ENCODE results near the gene KLK12. TPM values are rescaled to one million over a fixed set of nuclear protein-coding genes. Genes with fewer than 3 reads are reported as not detected.

Gene KLK12
- total RNA-seq, 1 donor from 2014 or later = not detected

DNA sequence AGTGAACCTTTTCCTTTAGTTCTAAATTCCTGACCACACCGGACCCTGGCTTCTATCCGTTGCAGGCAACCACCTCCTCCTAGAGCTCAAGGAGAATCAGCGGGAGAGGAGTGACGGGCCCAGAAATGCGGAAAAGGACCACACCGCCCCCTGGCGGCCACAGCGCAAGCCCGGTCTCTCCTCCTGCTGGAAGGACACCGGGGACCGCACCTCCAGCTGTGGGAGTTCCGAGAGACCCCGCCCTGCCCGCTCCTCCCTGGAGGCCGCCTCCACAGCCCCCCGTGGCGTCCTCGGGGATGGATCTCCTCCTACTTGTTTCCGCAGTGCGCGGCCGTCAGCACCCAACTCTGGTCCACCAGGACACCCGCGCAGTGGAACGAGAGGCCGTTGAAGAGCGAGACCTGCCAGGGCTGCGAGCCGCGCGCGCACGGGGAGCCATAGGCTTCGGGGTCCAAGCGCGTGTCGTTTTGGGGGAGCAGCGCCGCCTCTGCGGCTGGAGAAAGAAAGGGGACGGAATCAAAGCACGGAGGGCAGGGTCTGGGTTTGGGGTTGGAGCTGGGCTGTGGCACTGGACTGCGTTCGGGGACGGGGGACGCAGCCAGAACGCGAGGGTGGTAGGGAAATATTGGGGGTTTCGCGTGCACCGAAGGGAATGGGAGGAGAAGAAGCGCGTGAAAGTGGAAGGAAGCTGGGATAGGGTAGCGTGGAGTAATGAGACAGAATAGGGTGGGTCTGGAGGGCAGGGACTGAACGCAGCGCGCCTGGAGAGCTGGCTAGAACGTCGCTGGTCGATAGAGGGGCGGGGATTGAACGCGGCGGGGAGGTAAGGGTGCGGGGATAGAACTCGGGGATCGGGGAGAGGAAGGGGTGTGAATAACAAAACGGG lies 17.8 kb downstream of the KLK12 start:
- Mint-ChIP-seq H3K36me3 (no peaks in the 10 kb centered on the region), H3K27me3 (ENCODE audit: low read depth) (peaks cover 90% of the 10 kb centered on the region), H3K4me1 (peaks cover 21% of the 10 kb centered on the region), H3K9me3 (no peaks in the 10 kb centered on the region), H3K27ac (no peak overlapping the region), H3K4me3 (peak overlapping the region; percentile 73)
- TF ChIP-seq, protein P1, sequence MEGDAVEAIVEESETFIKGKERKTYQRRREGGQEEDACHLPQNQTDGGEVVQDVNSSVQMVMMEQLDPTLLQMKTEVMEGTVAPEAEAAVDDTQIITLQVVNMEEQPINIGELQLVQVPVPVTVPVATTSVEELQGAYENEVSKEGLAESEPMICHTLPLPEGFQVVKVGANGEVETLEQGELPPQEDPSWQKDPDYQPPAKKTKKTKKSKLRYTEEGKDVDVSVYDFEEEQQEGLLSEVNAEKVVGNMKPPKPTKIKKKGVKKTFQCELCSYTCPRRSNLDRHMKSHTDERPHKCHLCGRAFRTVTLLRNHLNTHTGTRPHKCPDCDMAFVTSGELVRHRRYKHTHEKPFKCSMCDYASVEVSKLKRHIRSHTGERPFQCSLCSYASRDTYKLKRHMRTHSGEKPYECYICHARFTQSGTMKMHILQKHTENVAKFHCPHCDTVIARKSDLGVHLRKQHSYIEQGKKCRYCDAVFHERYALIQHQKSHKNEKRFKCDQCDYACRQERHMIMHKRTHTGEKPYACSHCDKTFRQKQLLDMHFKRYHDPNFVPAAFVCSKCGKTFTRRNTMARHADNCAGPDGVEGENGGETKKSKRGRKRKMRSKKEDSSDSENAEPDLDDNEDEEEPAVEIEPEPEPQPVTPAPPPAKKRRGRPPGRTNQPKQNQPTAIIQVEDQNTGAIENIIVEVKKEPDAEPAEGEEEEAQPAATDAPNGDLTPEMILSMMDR (IDR thresholded peaks at IDR 0.05; ENCODE audit: unreplicated experiment) = peak; percentile 52
- peak in 1 of 2 experiments; percentile 73 for DNase-seq (ENCODE audit: low spot score in 2 of 2, unreplicated experiment in 2 of 2)

DNA sequence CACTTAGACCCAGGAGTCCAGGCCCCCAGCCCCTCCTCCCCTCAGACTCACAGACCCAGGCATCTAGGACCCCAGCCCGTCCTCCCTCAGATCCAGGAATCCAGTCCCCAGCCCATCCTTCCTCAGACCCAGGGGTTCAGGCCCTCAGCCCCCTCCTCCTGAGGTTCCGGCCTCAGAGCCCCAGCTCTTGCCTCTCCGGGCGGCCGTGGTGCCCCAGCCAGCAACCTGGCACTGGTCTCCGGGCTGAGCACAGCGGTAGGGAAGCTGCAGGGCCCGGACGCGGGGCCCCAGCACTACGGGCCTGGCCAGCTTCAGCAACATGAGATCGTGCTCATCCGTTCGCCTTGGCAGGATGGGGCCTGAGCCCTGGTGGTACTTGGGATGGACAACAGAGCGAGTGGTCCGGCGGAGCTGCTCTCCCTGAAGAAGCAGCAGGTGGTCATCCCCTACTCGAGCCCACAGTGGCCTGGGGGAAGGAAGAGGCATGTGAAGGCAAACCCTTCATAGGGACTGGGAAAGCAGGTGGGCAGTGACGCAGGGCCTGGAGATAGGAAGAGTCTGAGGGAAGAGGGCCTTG lies 19.0 kb downstream of the KLK12 start:
- peaks cover 90% of the 10 kb centered on the region for H3K27me3 Mint-ChIP-seq (ENCODE audit: low read depth)
- no peaks in the 10 kb centered on the region for H3K36me3 Mint-ChIP-seq
- peak overlapping the region; percentile 20 for H3K4me3 Mint-ChIP-seq
- TF ChIP-seq, protein P1 (IDR thresholded peaks at IDR 0.05; ENCODE audit: unreplicated experiment) = no peak
- H3K9me3 Mint-ChIP-seq = no peaks in the 10 kb centered on the region
- DNase-seq (ENCODE audit: low spot score in 2 of 2, unreplicated experiment in 2 of 2) = no peak
- H3K27ac Mint-ChIP-seq = no peak overlapping the region
- H3K4me1 Mint-ChIP-seq = peaks cover 19% of the 10 kb centered on the region

DNA sequence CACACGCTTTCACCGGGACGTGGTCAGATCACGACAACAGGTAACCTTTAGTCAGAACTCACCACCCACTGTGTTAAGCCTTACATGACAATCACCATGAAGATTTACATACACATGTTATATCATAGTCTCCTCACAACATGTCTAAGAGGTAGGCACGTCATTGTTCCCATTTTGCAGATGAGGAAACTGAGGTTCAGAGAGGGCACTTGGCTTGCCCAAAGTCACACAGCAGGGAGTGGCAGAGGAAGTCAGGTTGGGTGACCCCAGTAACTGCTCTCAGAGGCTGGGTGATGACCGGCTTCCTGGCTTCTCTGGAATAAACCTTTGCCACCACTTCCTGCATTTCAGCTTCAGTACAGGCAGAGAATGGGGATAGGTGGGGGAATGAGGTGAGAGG lies 20.6 kb downstream of the KLK12 start:
- H3K36me3 Mint-ChIP-seq = no peaks in the 10 kb centered on the region
- H3K27ac Mint-ChIP-seq = no peak overlapping the region
- no peak overlapping the region for H3K4me3 Mint-ChIP-seq
- H3K27me3 Mint-ChIP-seq (ENCODE audit: low read depth) = peaks cover 90% of the 10 kb centered on the region
- peaks cover 15% of the 10 kb centered on the region for H3K4me1 Mint-ChIP-seq
- no peak for DNase-seq (ENCODE audit: low spot score in 2 of 2, unreplicated experiment in 2 of 2)
- no peaks in the 10 kb centered on the region for H3K9me3 Mint-ChIP-seq
- TF ChIP-seq, protein P1 (IDR thresholded peaks at IDR 0.05; ENCODE audit: unreplicated experiment) = no peak

DNA sequence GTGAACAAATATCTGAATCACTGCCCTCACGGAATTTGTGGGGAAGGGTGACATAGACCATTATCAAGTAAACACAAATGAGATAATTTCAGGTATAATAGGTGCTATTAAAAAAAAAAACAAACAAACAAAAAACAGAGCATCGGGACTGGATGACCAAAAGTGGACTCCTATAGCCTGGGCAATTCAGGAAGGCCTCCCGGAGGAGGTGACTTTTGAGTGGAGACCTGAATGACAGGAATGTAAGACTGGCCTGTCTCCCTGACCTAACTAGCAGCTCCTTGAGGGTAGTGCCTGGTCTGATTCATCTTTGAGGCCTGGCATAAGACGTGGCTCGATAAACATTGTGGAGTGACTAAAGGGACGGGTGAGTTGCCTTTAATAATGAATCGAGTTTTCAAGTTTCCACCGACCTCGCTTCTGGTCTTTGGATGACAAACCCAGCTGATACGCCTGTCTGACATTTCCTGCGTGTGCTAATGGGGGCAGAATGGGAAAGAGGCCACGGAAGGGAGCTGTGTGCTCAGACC lies 22.1 kb downstream of the KLK12 start:
- H3K4me3 Mint-ChIP-seq = no peak overlapping the region
- DNase-seq (ENCODE audit: low spot score in 2 of 2, unreplicated experiment in 2 of 2) = no peak
- peaks cover 10% of the 10 kb centered on the region for H3K4me1 Mint-ChIP-seq
- no peak overlapping the region for H3K27ac Mint-ChIP-seq
- TF ChIP-seq, protein P1 (IDR thresholded peaks at IDR 0.05; ENCODE audit: unreplicated experiment) = no peak
- no peaks in the 10 kb centered on the region for H3K9me3 Mint-ChIP-seq
- H3K27me3 Mint-ChIP-seq (ENCODE audit: low read depth) = peaks cover 85% of the 10 kb centered on the region
- no peaks in the 10 kb centered on the region for H3K36me3 Mint-ChIP-seq

DNA sequence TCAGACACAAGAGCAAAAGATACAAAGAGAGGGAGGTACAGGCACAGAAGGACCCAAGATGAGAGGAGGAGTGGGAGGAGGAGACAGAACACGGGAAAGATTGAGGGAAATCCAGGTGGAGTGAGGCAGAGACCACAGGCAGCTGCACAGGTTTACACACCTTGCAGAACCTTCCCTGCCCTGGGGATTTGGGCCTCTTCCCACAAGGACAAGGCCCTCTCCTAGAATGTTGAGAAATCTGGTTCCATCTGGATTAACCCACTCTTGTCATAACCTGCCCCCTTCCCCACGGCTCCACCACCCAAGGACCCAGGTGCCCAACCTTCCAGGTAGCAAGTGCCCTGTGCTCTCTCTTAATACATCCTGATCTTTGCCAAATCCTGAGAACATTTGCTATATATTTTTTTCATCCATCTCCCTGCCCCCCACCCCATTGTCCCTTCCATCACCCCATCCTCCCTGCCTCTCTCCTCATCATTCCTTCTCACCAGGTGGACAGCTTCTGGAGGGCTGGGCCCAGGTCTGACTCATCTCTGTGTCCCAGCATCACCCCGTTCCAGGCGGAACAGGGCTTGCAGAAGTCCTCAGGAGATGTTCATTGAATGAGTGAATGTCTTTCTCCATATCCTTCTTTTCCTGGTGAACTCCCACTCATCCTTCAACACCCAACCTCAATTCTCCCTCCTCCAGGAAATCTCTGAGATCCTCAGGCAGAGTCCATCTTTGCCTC lies 24.6 kb downstream of the KLK12 start:
- no peak overlapping the region for H3K4me3 Mint-ChIP-seq
- H3K27ac Mint-ChIP-seq = no peak overlapping the region
- TF ChIP-seq, protein P1 (IDR thresholded peaks at IDR 0.05; ENCODE audit: unreplicated experiment) = no peak
- H3K27me3 Mint-ChIP-seq (ENCODE audit: low read depth) = peaks cover 82% of the 10 kb centered on the region
- H3K9me3 Mint-ChIP-seq = no peaks in the 10 kb centered on the region
- no peak for DNase-seq (ENCODE audit: low spot score in 2 of 2, unreplicated experiment in 2 of 2)
- H3K36me3 Mint-ChIP-seq = no peaks in the 10 kb centered on the region
- no peaks in the 10 kb centered on the region for H3K4me1 Mint-ChIP-seq

Measured in mesothelial cell of epicardium (in vitro differentiated cells).